AG10803 (cell line): ENCODE data around the gene HIVEP2.

Experiments
- DNase-seq: peaks from one replicate; pipeline ENCODE4 v3.0.0; 2010; ENCODE audit warnings: low read depth
- H3K4me3 ChIP-seq: 2 replicates; pipeline ENCODE4 v1.5.1; 2011; ENCODE audit warnings: mild to moderate bottlenecking, low read length, control low read depth
- CTCF ChIP-seq: conservative IDR thresholded peaks from 2 replicates; pipeline ENCODE4 v1.5.1; 2011; ENCODE audit warnings: mild to moderate bottlenecking, low read length, control low read depth, inconsistent platforms

HIVEP2 gene

GRCh38 chr6:142929751-142930358, 15.1 kb downstream of the HIVEP2 start:
- H3K4me3 ChIP-seq, result no peak overlapping the region
- TF ChIP-seq CTCF, result no peak
- peak; percentile 24 for DNase-seq

GRCh38 chr6:142927904-142928303, 17.1 kb downstream of the HIVEP2 start:
- DNase-seq, result no peak
- H3K4me3 ChIP-seq, result no peak overlapping the region
- no peak for TF ChIP-seq CTCF

GRCh38 chr6:142927271-142927580, 17.8 kb downstream of the HIVEP2 start:
- H3K4me3 ChIP-seq, result peak overlapping the region; percentile 66
- DNase-seq, result no peak
- TF ChIP-seq CTCF, result no peak

- H3K4me3 ChIP-seq, result peak overlapping the region; percentile 66
- no peak for TF ChIP-seq CTCF
- peak; percentile 85 for DNase-seq
Measured at GRCh38 chr6:142926494-142927270, 18.3 kb downstream of the HIVEP2 start.

- DNase-seq, result no peak
- no peak for TF ChIP-seq CTCF
- peak overlapping the region; percentile 66 for H3K4me3 ChIP-seq
Measured at GRCh38 chr6:142926177-142926493, 18.8 kb downstream of the HIVEP2 start.

GRCh38 chr6:142925575-142926110, 19.3 kb downstream of the HIVEP2 start:
- no peak for TF ChIP-seq CTCF
- peak; percentile 25 for DNase-seq

More at GRCh38 chr6:142925575-142926110, 19.3 kb downstream of the HIVEP2 start:
- H3K4me3 ChIP-seq, result no peak overlapping the region
